ENCODE data around the gene BICRA. TPM values are rescaled to one million over a fixed set of nuclear protein-coding genes. Genes with fewer than 3 reads are reported as not detected.

The BICRA gene
- total RNA-seq, 4 donors from 2014 or later = 10.7 to 33.6 (median 22.9) TPM

DNA sequence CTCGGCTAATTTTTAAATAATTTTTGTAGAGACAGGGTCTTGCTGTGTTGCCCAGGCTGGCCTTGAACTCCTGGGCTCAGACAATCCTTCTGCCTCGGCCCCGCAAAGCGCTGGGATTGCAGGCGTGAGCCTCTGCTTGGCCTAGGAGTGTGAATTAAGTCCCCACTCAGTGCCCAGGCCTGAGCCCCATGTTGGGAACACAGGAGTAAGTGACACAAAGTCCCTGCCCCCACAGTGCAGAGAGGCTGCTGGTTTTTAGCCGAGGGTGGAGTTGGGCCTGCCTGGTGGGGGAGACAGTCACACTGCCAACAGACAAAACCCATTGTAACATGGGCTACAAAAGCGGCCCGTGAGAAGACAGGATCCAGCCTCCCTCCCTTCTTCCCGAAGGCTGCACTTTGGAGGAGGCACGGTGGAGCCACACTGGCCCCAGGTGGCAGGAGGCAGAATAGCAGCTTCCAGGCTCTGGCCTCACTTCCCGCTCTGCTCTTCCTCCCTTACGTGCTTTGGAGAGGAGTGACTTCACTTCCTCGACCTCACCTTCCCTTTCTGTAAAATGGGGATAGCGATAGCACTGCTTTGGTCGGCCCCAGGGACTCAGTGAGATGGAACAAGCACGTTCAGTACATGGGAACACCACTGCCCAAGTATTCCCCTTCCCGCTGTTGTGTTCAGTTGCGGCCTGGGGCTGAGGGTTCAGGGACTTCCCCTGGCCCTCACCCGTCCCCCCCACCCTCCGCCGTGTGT is 89.1 kb downstream of the BICRA start:
- peaks cover 5% of the 10 kb centered on the region for H3K4me1 ChIP-seq
- H3K9me3 ChIP-seq = no peaks in the 10 kb centered on the region
- TF ChIP-seq POLR2A (IDR thresholded peaks at IDR 0.05) (no peak), CTCF (IDR thresholded peaks at IDR 0.05) (peak; percentile 93 to 96), EP300 (IDR thresholded peaks at IDR 0.05) (no peak), POLR2AphosphoS5 (IDR thresholded peaks at IDR 0.05) (peak in 1 of 3 donors; percentile 70)
- WGBS = 43% methylated on average over 17 of the region's 21 CpGs
- no peaks in the 10 kb centered on the region for H3K27me3 ChIP-seq
- peaks cover 59% of the 10 kb centered on the region for H3K36me3 ChIP-seq
- peak in 1 of 2 donors; percentile 90 for DNase-seq (ENCODE audit: low spot score in 2 of 2)
- peak overlapping the region; percentile 59 for H3K27ac ChIP-seq
- H3K4me3 ChIP-seq = no peak overlapping the region

DNA sequence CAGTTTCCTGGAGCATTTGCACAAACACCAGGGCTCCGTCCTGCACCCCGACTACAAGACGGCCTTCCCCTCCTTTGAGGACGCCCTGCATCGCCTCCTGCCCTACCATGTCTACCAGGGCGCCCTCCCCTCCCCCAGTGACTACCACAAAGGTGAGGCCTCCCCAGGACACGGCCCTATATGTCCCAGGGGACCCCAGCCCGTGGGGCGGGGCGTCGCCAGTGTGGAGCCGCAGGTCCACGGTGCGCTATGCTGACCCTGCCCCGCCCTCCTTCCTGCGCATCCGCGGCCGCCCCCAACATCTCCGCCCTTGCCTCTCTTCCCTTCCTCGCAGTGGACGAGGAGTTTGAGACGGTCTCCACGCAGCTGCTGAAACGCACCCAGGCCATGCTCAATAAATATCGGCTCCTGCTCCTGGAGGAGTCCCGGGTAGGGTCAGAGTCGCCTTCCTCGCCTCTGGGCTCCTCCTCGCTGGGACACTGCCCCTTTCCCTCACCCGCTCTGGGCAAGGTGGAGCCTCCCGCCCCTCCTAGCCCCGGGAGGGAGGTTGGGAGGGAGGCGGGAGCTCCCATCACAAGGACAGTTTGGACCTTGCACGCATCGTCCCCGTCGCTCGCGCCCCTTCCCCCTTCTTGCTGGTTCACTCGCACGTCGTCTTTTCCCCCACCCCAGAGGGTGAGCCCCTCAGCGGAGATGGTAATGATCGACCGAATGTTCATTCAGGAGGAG is 89.9 kb downstream of the BICRA start:
- H3K27ac ChIP-seq = no peak overlapping the region
- WGBS = 90% methylated on average over 44 of the region's 46 CpGs

DNA sequence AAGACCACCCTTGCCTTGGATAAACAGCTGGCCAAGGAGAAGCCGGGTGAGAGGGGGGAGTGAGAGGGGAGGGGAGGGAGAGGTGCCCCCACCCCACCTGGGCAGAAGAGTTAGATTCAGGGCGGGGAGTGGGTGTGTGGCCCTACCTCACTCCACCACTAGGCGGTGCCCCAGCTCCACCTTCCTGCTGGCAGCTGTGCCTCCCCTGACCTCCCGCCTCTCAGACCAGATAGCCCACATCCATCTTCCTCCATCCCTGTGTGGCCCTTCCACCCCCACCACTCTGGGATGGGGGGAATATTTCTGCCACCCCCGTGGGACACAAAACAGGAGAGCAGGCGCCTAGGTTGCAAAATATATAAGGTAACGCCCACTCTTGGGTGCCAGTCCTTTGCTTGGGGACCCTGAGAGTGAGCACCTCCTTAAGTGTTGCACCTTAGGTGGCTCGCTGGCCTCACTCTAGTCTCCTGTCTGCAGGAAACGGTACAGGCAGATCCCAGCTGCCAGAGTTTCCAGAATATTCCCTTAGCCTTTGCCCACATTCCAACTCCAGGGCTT is 90.5 kb downstream of the BICRA start:
- peaks cover 53% of the 10 kb centered on the region for H3K36me3 ChIP-seq
- no peak overlapping the region for H3K27ac ChIP-seq
- no peaks in the 10 kb centered on the region for H3K27me3 ChIP-seq
- H3K4me1 ChIP-seq = peaks cover 5% of the 10 kb centered on the region
- WGBS = 74% methylated on average over 8 of the region's 9 CpGs
- TF ChIP-seq POLR2AphosphoS5 (IDR thresholded peaks at IDR 0.05) (no peak), EP300 (IDR thresholded peaks at IDR 0.05) (no peak), POLR2A (IDR thresholded peaks at IDR 0.05) (no peak), CTCF (IDR thresholded peaks at IDR 0.05) (peak; percentile 33 to 82)
- H3K9me3 ChIP-seq = no peaks in the 10 kb centered on the region
- H3K4me3 ChIP-seq = no peak overlapping the region
- no peak for DNase-seq (ENCODE audit: low spot score in 2 of 2)

More for the DNA sequence above, 89.9 kb downstream of the BICRA start:
- DNase-seq (ENCODE audit: low spot score in 2 of 2) = no peak
- Histone ChIP-seq H3K4me3 (no peak overlapping the region), H3K27me3 (no peaks in the 10 kb centered on the region), H3K36me3 (peaks cover 54% of the 10 kb centered on the region), H3K4me1 (peaks cover 5% of the 10 kb centered on the region), H3K9me3 (no peaks in the 10 kb centered on the region)
- no peak for TF ChIP-seq POLR2AphosphoS5 (IDR thresholded peaks at IDR 0.05)
- TF ChIP-seq POLR2A (IDR thresholded peaks at IDR 0.05) = no peak
- no peak for TF ChIP-seq CTCF (IDR thresholded peaks at IDR 0.05)

DNA sequence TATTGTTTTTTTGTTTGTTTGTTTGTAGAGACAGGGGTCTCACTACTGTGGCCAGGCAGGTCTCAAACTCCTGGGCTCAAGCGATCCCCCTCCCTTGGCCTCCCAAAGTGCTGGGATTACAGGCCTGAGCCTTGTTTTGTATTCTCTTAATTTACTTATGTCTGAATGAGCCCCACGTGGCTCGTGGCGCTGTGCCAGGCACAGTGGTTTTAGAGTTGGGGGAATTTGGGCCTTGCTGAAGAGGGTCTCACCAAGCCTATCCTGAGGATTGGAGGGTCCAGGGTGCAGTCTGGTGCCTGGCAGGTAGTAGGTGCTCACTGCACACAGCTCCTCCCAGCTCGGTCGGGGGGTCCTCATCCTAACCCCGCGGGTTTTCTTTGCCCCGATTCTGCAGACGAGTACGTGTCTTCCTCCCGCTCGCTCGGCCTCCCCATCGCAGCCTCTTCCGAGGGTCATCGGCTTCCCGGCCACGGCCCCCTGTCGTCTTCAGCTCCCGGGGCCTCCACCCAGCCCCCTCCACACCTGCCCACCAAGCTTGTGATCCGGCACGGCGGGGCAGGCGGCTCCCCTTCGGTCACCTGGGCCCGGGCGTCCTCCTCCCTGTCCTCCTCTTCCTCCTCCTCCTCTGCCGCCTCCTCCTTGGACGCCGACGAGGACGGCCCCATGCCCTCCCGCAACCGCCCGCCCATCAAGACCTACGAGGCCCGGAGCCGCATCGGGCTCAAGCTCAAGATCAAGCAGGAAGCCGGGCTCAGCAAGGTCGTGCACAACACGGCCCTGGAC is 92.2 kb downstream of the BICRA start:
- H3K27me3 ChIP-seq = no peaks in the 10 kb centered on the region
- TF ChIP-seq POLR2AphosphoS5 (IDR thresholded peaks at IDR 0.05) (no peak), CTCF (IDR thresholded peaks at IDR 0.05) (no peak), POLR2A (IDR thresholded peaks at IDR 0.05) (no peak), EP300 (IDR thresholded peaks at IDR 0.05) (no peak)
- peaks cover 36% of the 10 kb centered on the region for H3K36me3 ChIP-seq
- no peak overlapping the region for H3K27ac ChIP-seq
- DNase-seq (ENCODE audit: low spot score in 2 of 2) = no peak
- no peak overlapping the region for H3K4me3 ChIP-seq
- no peaks in the 10 kb centered on the region for H3K9me3 ChIP-seq
- H3K4me1 ChIP-seq = peaks cover 5% of the 10 kb centered on the region
- WGBS = 91% methylated on average over 43 of the region's 43 CpGs
